SK-N-SH (cell line): Measurements from ENCODE around the gene UBE2S. TPM values are rescaled to one million over a fixed set of nuclear protein-coding genes. Genes with fewer than 3 reads are reported as not detected.

Experiments used
- CTCF ChIA-PET: fragments of 300-600, 350-600 bp; formaldehyde crosslinking; extraction: SDS; loops from one replicate; lab custom pipeline; 2021; lab: Yijun Ruan, JAX
- POLR2A ChIA-PET: fragments of 350-600 bp; sonication (Branson Sonifier 250); formaldehyde crosslinking; extraction: SDS; loops from one replicate; lab custom pipeline; 2020; ENCODE audit warnings: antibody characterized with exemption, inconsistent platforms; lab: Yijun Ruan, JAX
- DNase-seq: peaks from one replicate; pipeline ENCODE4 v3.0.0; 2012
- H2AFZ ChIP-seq: fragments of 200-600 bp; sonication (generic); 2 replicates; pipeline ENCODE4 v1.8.1; 2016; ENCODE audit warnings: antibody characterized with exemption, mild to moderate bottlenecking, low read depth
- H3F3A ChIP-seq: fragments of 200-600 bp; sonication (generic); replicated peaks from 2 replicates; pipeline ENCODE3; 2016; ENCODE audit warnings: antibody characterized with exemption, mild to moderate bottlenecking; ENCODE audit not compliant: insufficient read depth
- H3K27ac ChIP-seq, 2 experiments: fragments of 200-500 bp in 1 of 2; fragments of 200-600 bp in 1 of 2; sonication (Bioruptor generic) in 1 of 2; sonication (generic), shearing (Covaris generic) in 1 of 2; 2 replicates each; pipeline versions ENCODE4 v1.5.1 to v1.6.1; 2014 to 2016; ENCODE audit warnings: low read depth in 2 of 2, inconsistent platforms in 1 of 2, low read length in 1 of 2, mild to moderate bottlenecking in 1 of 2, mixed read lengths in 1 of 2
- H3K27me3 ChIP-seq: fragments of 200-600 bp; sonication (generic), shearing (Covaris generic); 2 replicates; pipeline ENCODE4 v1.6.1; 2016; ENCODE audit warnings: mixed run types; ENCODE audit not compliant: insufficient read depth
- H3K36me3 ChIP-seq, 2 experiments: fragments of 200-500 bp in 1 of 2; fragments of 200-600 bp in 1 of 2; sonication (Bioruptor generic) in 1 of 2; sonication (generic) in 1 of 2; replicated peaks in 1 of 2; 2 replicates each; pipeline versions ENCODE3 to v1.5.1; 2014 to 2016; ENCODE audit warnings: low read length in 1 of 2, mild to moderate bottlenecking in 1 of 2; ENCODE audit not compliant: insufficient read depth in 2 of 2, control insufficient read depth in 1 of 2
- H3K4me1 ChIP-seq, 2 experiments: fragments of 200-500 bp in 1 of 2; fragments of 200-600 bp in 1 of 2; sonication (Bioruptor generic) in 1 of 2; sonication (generic), shearing (Covaris generic) in 1 of 2; 2 replicates each; pipeline versions ENCODE4 v1.5.1 to v1.6.1; 2014 to 2016; ENCODE audit warnings: low read depth in 1 of 2, low read length in 1 of 2, mixed run types in 1 of 2; ENCODE audit not compliant: insufficient read depth in 2 of 2, control insufficient read depth in 1 of 2
- H3K4me2 ChIP-seq: fragments of 200-600 bp; sonication (generic), shearing (Covaris generic); 2 replicates; pipeline ENCODE4 v1.6.1; 2017; ENCODE audit warnings: mixed run types
- H3K4me3 ChIP-seq, 2 experiments: fragments of 200-500 bp in 1 of 2; fragments of 200-600 bp in 1 of 2; sonication (Bioruptor generic) in 1 of 2; sonication (generic), shearing (Covaris generic) in 1 of 2; 2 replicates each; pipeline versions ENCODE4 v1.5.1 to v1.8.1; 2014 to 2016; ENCODE audit warnings: low read depth in 2 of 2, inconsistent platforms in 1 of 2, low read length in 1 of 2, mild to moderate bottlenecking in 1 of 2, mixed read lengths in 1 of 2, moderate library complexity in 1 of 2
- H3K79me2 ChIP-seq: fragments of 200-600 bp; sonication (generic); 2 replicates; pipeline ENCODE4 v1.8.1; 2017; ENCODE audit warnings: mild to moderate bottlenecking; ENCODE audit not compliant: insufficient read depth
- H3K9ac ChIP-seq: fragments of 200-600 bp; sonication (generic); 2 replicates; pipeline ENCODE4 v1.6.1; 2017; ENCODE audit warnings: mixed run types
- H3K9me2 ChIP-seq: fragments of 200-600 bp; sonication (generic); 2 replicates; pipeline ENCODE4 v1.6.1; 2017; ENCODE audit warnings: mixed run types
- H3K9me3 ChIP-seq: fragments of 200-600 bp; sonication (generic); 2 replicates; pipeline ENCODE4 v1.6.1; 2017; ENCODE audit warnings: mixed run types, mild to moderate bottlenecking, moderate library complexity
- H4K20me1 ChIP-seq: fragments of 200-600 bp; sonication (generic); 2 replicates; pipeline ENCODE4 v1.6.1; 2017; ENCODE audit warnings: mild to moderate bottlenecking, mixed run types; ENCODE audit not compliant: insufficient read depth
- CHD2 ChIP-seq: fragments of 150-350 bp; IDR thresholded peaks from 2 replicates; pipeline ENCODE4 v1.6.1; 2018; ENCODE audit warnings: low read length; ENCODE audit not compliant: partially characterized antibody
- CTCF ChIP-seq: fragments of 200-600 bp; sonication (generic); IDR thresholded peaks from 2 replicates; pipeline ENCODE4 v1.6.1; 2017; ENCODE audit warnings: antibody characterized with exemption, mild to moderate bottlenecking, moderate library complexity
- ELF1 ChIP-seq: IDR thresholded peaks from 2 replicates; pipeline ENCODE4 v1.4.0; 2012
- FOSL2 ChIP-seq: IDR thresholded peaks from 2 replicates; pipeline ENCODE4 v1.4.0; 2012; ENCODE audit warnings: low read depth, mild to moderate bottlenecking, moderate library complexity, borderline replicate concordance
- FOXJ3 ChIP-seq: sonication (generic); formaldehyde crosslinking; IDR thresholded peaks from 2 replicates; pipeline ENCODE4 v1.5.1; 2020; ENCODE audit warnings: mild to moderate bottlenecking, missing genetic modification reagents
- FOXM1 ChIP-seq: IDR thresholded peaks from 2 replicates; pipeline ENCODE4 v1.4.0; 2012; ENCODE audit warnings: low read depth, mild to moderate bottlenecking
- GABPA ChIP-seq: IDR thresholded peaks from 2 replicates; pipeline ENCODE4 v1.4.0; 2012; ENCODE audit warnings: low read depth, mild to moderate bottlenecking
- GATA2 ChIP-seq: sonication (generic); formaldehyde crosslinking; IDR thresholded peaks from 2 replicates; pipeline ENCODE4 v1.5.0; 2020; ENCODE audit warnings: mild to moderate bottlenecking, missing genetic modification reagents
- IRF3 ChIP-seq: fragments of 150-350 bp; IDR thresholded peaks from 2 replicates; pipeline ENCODE4 v1.6.1; 2016; ENCODE audit warnings: mild to moderate bottlenecking, low read depth, low read length
- JUND ChIP-seq: IDR thresholded peaks from 2 replicates; pipeline ENCODE4 v1.4.0; 2012
- MAX ChIP-seq: IDR thresholded peaks from 2 replicates; pipeline ENCODE4 v1.4.0; 2012; ENCODE audit warnings: low read depth
- MEF2A ChIP-seq: IDR thresholded peaks from 2 replicates; pipeline ENCODE4 v1.4.0; 2012; ENCODE audit warnings: low read depth, borderline replicate concordance
- NFIC ChIP-seq: IDR thresholded peaks from 2 replicates; pipeline ENCODE4 v1.4.0; 2012; ENCODE audit warnings: borderline replicate concordance
- NRF1 ChIP-seq: IDR thresholded peaks from 2 replicates; pipeline ENCODE4 v1.6.1; 2012; ENCODE audit warnings: low read depth, mild to moderate bottlenecking, low read length
- PBX3 ChIP-seq: IDR thresholded peaks from 2 replicates; pipeline ENCODE4; 2012
- POLR2AphosphoS5 ChIP-seq: IDR thresholded peaks from 2 replicates; pipeline ENCODE4 v1.6.1; 2012; ENCODE audit warnings: low read depth, low read length
- RAD21 ChIP-seq: IDR thresholded peaks from 2 replicates; pipeline ENCODE4 v1.6.1; 2012; ENCODE audit warnings: mild to moderate bottlenecking, low read length
- RCOR1 ChIP-seq: fragments of 150-350 bp; IDR thresholded peaks from 2 replicates; pipeline ENCODE4 v1.6.1; 2017; ENCODE audit warnings: antibody characterized with exemption, low read length
- RFX5 ChIP-seq: IDR thresholded peaks from 2 replicates; pipeline ENCODE4 v1.6.1; 2012; ENCODE audit warnings: mild to moderate bottlenecking, improper control_type of control experiment, low read length
- RXRA ChIP-seq: IDR thresholded peaks from 2 replicates; pipeline ENCODE4 v1.4.0; 2012; ENCODE audit warnings: low read depth, mild to moderate bottlenecking, borderline replicate concordance
- SIN3A ChIP-seq: IDR thresholded peaks from 2 replicates; pipeline ENCODE4 v1.6.1; 2012; ENCODE audit warnings: low read depth, mild to moderate bottlenecking, low read length, moderate library complexity, borderline replicate concordance
- SMC3 ChIP-seq: IDR thresholded peaks from 2 replicates; pipeline ENCODE4 v1.6.1; 2012; ENCODE audit warnings: low read depth, low read length, improper control_type of control experiment
- TCF12 ChIP-seq: IDR thresholded peaks from 2 replicates; pipeline ENCODE4 v1.4.0; 2012
- USF1 ChIP-seq: IDR thresholded peaks from 2 replicates; pipeline ENCODE4 v1.4.0; 2012; ENCODE audit warnings: low read depth, borderline replicate concordance
- USF2 ChIP-seq: fragments of 150-350 bp; IDR thresholded peaks from 2 replicates; pipeline ENCODE4 v1.6.1; 2017; ENCODE audit warnings: antibody characterized with exemption, low read length, low read depth, borderline replicate concordance
- ZBTB33 ChIP-seq: IDR thresholded peaks from 2 replicates; pipeline ENCODE4 v1.4.0; 2012; ENCODE audit warnings: low read depth, borderline replicate concordance
- WGBS: methylation state at CpG from one replicate; pipeline ENCODE4 v1.1.6; 2017; ENCODE audit warnings: low lambda C conversion rate; 5-methylcytosine and 5-hydroxymethylcytosine counted together
- polyA plus RNA-seq, 3 experiments: library from polyadenylated mRNA; depleted of rRNA; stranded (reverse); fragments of >200 nt; gene quantifications; 2 replicates each; pipeline ENCODE4 v1.2.3, GENCODE V29; 2012

The UBE2S gene
- polyA plus RNA-seq, 1 of the 3 experiments (the other 2 are of a cell fraction): 133 TPM

- H4K20me1 ChIP-seq: peaks cover 38% of the 10 kb centered on the region
- no peaks in the 10 kb centered on the region for H3K9me3 ChIP-seq
- H3K27me3 ChIP-seq: no peaks in the 10 kb centered on the region
- H3K4me1 ChIP-seq: peaks cover 8 to 21% of the 10 kb centered on the region in 2 experiments; a peak in 3 of 4 replicates
- H2AFZ ChIP-seq: peak overlapping the region; percentile 87
- peak overlapping the region; percentile 98 for H3K27ac ChIP-seq
- peaks cover 12 to 18% of the 10 kb centered on the region in 2 experiments for H3K36me3 ChIP-seq
- peak overlapping the region; percentile 99 for H3K9ac ChIP-seq
- 1% methylated on average over 70 of the region's 72 CpGs for WGBS
- no peaks in the 10 kb centered on the region for H3K9me2 ChIP-seq
- peak; percentile 98 for DNase-seq
- ChIA-PET POLR2A (interaction anchor here (0.6 to 1.9 kb wide), 35 partner anchors 9 to 317 kb away, joined by 3 to 33 read pairs (median 4); partner anchors contain the start of genes FIZ1, IL11, ISOC2 and KMT5C), CTCF (interaction anchor here (0.7 to 2.4 kb wide), 5 partner anchors 10 to 267 kb away, joined by 3 to 18 read pairs (median 5); no protein-coding TSS in a partner anchor)
- H3K4me2 ChIP-seq: peak overlapping the region; percentile 94
- H3K4me3 ChIP-seq: peak overlapping the region; percentile 82 to 85
- peaks cover 15% of the 10 kb centered on the region for H3F3A ChIP-seq
- H3K79me2 ChIP-seq: peaks cover 46% of the 10 kb centered on the region
- TF ChIP-seq GATA2 (CRISPR knock-in tag): no peak
- TF ChIP-seq ZBTB33: no peak
- TF ChIP-seq GABPA: peak; percentile 58; the same call in 1 of the 2 replicates
- TF ChIP-seq SMC3: no peak
- no peak; the same call in 1 of the 2 replicates for TF ChIP-seq MEF2A
- TF ChIP-seq CTCF: no peak
- peak; percentile 99 for TF ChIP-seq FOXM1
- peak; percentile 76; the same call in 1 of the 2 replicates for TF ChIP-seq USF2
- TF ChIP-seq IRF3: peak; percentile 65
- TF ChIP-seq RAD21: no peak
- TF ChIP-seq FOXJ3: no peak
- TF ChIP-seq PBX3: peak; percentile 99
- TF ChIP-seq NRF1: peak; percentile 35
- no peak for TF ChIP-seq FOSL2
- peak; percentile 66 for TF ChIP-seq ELF1
- no peak for TF ChIP-seq JUND
- 0 out of 2 replicates have a peak, but pooled peaks have one; percentile 15 for TF ChIP-seq TCF12
- TF ChIP-seq POLR2AphosphoS5: peak; percentile 53; the same call in 1 of the 2 replicates
- peak; percentile 96 for TF ChIP-seq MAX
- no peak for TF ChIP-seq SIN3A
- TF ChIP-seq RFX5: peak; percentile 40; the same call in 1 of the 2 replicates
- no peak for TF ChIP-seq CHD2
- peak; percentile 94 for TF ChIP-seq USF1
- TF ChIP-seq RCOR1: peak; percentile 40; the same call in 1 of the 2 replicates
- TF ChIP-seq RXRA: no peak
- no peak for TF ChIP-seq NFIC
These were observed 378 bp upstream of the UBE2S start for GRCh38 chr19:55407800-55408532.
